ENCODE measurements around the gene UBE2E1. TPM values are rescaled to one million over a fixed set of nuclear protein-coding genes. Genes with fewer than 3 reads are reported as not detected.

The UBE2E1 gene
- total RNA-seq, 4 donors from 2014 or later: 73.0 to 119 (median 94.6) TPM

DNA sequence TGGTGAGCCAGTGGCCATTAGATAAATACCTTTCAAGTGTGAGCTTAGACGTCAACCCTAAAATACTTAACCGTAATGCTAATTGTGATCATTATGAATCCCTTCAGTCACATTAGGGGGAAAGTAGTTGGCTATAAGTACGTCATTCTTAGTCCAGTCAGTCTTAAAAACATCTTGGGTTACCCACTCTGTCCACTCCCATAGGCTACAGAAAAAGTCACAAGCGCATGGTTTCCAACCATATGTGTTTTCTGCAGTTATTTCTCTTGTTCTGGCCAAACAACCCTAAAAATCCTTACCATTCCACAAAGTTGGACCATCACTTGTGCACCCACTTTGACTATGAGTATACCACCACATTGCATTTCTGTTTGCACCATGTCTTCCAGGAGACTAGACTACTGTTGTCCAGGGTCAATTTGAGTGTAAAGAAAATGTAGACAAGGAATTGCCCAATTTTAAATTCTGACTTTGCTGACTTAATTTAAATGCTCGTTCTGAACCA, 114.4 kb downstream of the UBE2E1 start:
- H3K4me3 ChIP-seq: no peak overlapping the region
- TF ChIP-seq POLR2AphosphoS5 (IDR thresholded peaks at IDR 0.05): no peak
- TF ChIP-seq EP300 (IDR thresholded peaks at IDR 0.05): no peak
- TF ChIP-seq POLR2A (IDR thresholded peaks at IDR 0.05): no peak
- no peak for TF ChIP-seq CTCF (IDR thresholded peaks at IDR 0.05)
- H3K4me1 ChIP-seq: peaks cover 32% of the 10 kb centered on the region
- H3K27me3 ChIP-seq: no peaks in the 10 kb centered on the region
- no peak for DNase-seq (ENCODE audit: low spot score in 2 of 2)
- H3K9me3 ChIP-seq: no peaks in the 10 kb centered on the region
- H3K36me3 ChIP-seq: peaks cover 42% of the 10 kb centered on the region
- WGBS: 85% methylated on average over 5 of the region's 5 CpGs
- H3K27ac ChIP-seq: no peak overlapping the region

DNA sequence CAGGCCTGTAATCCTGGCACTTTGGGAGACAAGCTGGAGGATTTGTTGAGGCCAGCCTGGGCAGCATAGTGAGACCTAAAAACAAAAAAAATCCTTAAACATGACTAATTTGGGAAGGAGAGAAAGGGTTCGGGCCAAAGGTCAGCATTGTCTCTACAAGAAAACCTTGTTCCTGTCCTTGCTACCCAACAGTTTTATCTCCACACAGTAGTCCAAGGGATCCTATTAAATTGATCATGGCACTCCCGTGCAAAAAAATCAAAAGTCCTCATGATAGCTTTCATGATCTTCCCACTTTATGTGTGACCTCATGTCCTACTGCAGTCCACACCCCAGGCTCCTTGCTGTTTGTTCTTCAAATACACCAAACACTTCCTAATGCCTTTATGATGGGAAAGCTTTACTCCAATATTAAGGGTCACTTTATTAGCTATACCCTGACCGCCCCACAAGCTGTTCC, 115.3 kb downstream of the UBE2E1 start:
- no peak overlapping the region for H3K27ac ChIP-seq
- peak in 1 of 2 donors; percentile 41 for DNase-seq (ENCODE audit: low spot score in 2 of 2)

GRCh38 chr3:23923786-23924185, 118.0 kb downstream of the UBE2E1 start:
- peaks cover 24% of the 10 kb centered on the region for H3K4me1 ChIP-seq
- no peaks in the 10 kb centered on the region for H3K9me3 ChIP-seq
- H3K27me3 ChIP-seq: no peaks in the 10 kb centered on the region
- WGBS: 92% methylated on average over 2 of the region's 2 CpGs
- H3K4me3 ChIP-seq: no peak overlapping the region
- no peak for TF ChIP-seq EP300 (IDR thresholded peaks at IDR 0.05)
- no peak for TF ChIP-seq CTCF (IDR thresholded peaks at IDR 0.05)
- no peak for TF ChIP-seq POLR2A (IDR thresholded peaks at IDR 0.05)
- TF ChIP-seq POLR2AphosphoS5 (IDR thresholded peaks at IDR 0.05): no peak
- H3K36me3 ChIP-seq: peaks cover 36% of the 10 kb centered on the region
- no peak overlapping the region for H3K27ac ChIP-seq
- no peak for DNase-seq (ENCODE audit: low spot score in 2 of 2)

More for the DNA sequence above, 115.3 kb downstream of the UBE2E1 start:
- no peaks in the 10 kb centered on the region for H3K9me3 ChIP-seq
- WGBS: 78% methylated on average over 3 of the region's 3 CpGs
- no peaks in the 10 kb centered on the region for H3K27me3 ChIP-seq
- no peak overlapping the region for H3K4me3 ChIP-seq
- no peak for TF ChIP-seq POLR2A (IDR thresholded peaks at IDR 0.05)
- peaks cover 42% of the 10 kb centered on the region for H3K36me3 ChIP-seq
- H3K4me1 ChIP-seq: peaks cover 23% of the 10 kb centered on the region

- WGBS: 96% methylated on average over 7 of the region's 7 CpGs
- H3K4me3 ChIP-seq: no peak overlapping the region
- H3K27me3 ChIP-seq: no peaks in the 10 kb centered on the region
- H3K27ac ChIP-seq: no peak overlapping the region
- H3K9me3 ChIP-seq: no peaks in the 10 kb centered on the region
- peaks cover 12% of the 10 kb centered on the region for H3K4me1 ChIP-seq
- peaks cover 14% of the 10 kb centered on the region for H3K36me3 ChIP-seq
- DNase-seq (ENCODE audit: low spot score in 2 of 2): no peak
- TF ChIP-seq CTCF (IDR thresholded peaks at IDR 0.05): no peak
Measured at GRCh38 chr3:23926246-23926645, 120.5 kb downstream of the UBE2E1 start.

GRCh38 chr3:23926736-23927135, 121.0 kb downstream of the UBE2E1 start:
- H3K36me3 ChIP-seq: peaks cover 11% of the 10 kb centered on the region
- TF ChIP-seq POLR2AphosphoS5 (IDR thresholded peaks at IDR 0.05) (no peak), CTCF (IDR thresholded peaks at IDR 0.05) (no peak), EP300 (IDR thresholded peaks at IDR 0.05) (no peak), POLR2A (IDR thresholded peaks at IDR 0.05) (no peak)
- H3K27me3 ChIP-seq: no peaks in the 10 kb centered on the region
- H3K4me3 ChIP-seq: no peak overlapping the region
- no peak overlapping the region for H3K27ac ChIP-seq
- DNase-seq (ENCODE audit: low spot score in 2 of 2): no peak
- no peaks in the 10 kb centered on the region for H3K9me3 ChIP-seq
- WGBS: 87% methylated on average over 3 of the region's 3 CpGs
- H3K4me1 ChIP-seq: peaks cover 12% of the 10 kb centered on the region

GRCh38 chr3:23928524-23928923, 122.8 kb downstream of the UBE2E1 start:
- no peak for DNase-seq (ENCODE audit: low spot score in 2 of 2)
- no peak overlapping the region for H3K27ac ChIP-seq
- TF ChIP-seq EP300 (IDR thresholded peaks at IDR 0.05) (no peak), POLR2AphosphoS5 (IDR thresholded peaks at IDR 0.05) (no peak), CTCF (IDR thresholded peaks at IDR 0.05) (no peak), POLR2A (IDR thresholded peaks at IDR 0.05) (no peak)
- no peaks in the 10 kb centered on the region for H3K27me3 ChIP-seq
- H3K4me3 ChIP-seq: no peak overlapping the region
- peaks cover 12% of the 10 kb centered on the region for H3K4me1 ChIP-seq
- H3K9me3 ChIP-seq: no peaks in the 10 kb centered on the region
- 53% methylated on average over 8 of the region's 8 CpGs for WGBS
- H3K36me3 ChIP-seq: no peaks in the 10 kb centered on the region

All from suprapubic skin (tissue), 4 donors.